ENCODE results near the gene IRAG1.

IRAG1 gene

GRCh38 chr11:10666556-10667520 is 26.7 kb downstream of the IRAG1 start:
- DNase-seq (ENCODE audit: low spot score): no peak

DNA sequence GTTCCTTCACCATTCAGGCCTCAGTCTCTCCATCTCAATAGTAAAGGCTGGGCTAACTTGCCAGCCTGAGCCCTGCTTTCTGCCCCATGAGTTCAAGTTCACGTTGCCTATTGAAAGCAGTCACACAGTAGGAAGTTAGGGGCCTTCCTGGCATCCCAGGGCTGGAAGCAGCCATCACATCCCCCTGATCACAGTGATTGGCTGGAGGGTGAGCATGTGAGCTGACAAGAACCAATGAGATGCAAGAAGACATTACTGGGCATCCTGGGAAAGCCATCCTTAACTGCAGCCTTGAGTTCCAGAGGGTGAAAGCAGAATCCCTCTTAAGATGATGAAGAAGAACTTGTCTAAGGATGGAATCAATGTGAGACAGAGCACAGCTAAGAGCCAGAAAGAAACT is 29.1 kb downstream of the IRAG1 start:
- DNase-seq (ENCODE audit: low spot score): no peak

DNA sequence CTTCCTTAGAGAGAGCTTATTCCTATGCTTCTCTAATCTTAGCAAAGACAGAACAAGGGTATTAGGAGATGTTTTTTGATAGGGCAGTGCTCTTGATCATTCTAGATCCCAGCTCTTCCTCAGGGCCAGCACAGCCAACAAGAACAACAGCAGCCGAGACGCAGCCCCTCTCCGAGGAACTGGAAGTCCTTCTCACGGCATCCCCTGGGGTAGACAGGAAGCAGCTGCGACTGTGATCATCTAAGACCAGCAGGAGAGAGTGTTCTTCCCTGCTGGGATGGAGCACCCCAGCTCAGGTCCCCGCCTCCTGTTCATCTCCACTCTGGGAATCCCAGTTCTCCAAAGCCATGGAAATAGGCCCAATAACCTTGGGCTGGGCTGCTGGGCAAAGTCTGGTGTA is 29.6 kb downstream of the IRAG1 start:
- DNase-seq (ENCODE audit: low spot score): peak; percentile 53

- no peak for DNase-seq (ENCODE audit: low spot score)
These were observed 30.2 kb downstream of the IRAG1 start for GRCh38 chr11:10663365-10663764.

DNA sequence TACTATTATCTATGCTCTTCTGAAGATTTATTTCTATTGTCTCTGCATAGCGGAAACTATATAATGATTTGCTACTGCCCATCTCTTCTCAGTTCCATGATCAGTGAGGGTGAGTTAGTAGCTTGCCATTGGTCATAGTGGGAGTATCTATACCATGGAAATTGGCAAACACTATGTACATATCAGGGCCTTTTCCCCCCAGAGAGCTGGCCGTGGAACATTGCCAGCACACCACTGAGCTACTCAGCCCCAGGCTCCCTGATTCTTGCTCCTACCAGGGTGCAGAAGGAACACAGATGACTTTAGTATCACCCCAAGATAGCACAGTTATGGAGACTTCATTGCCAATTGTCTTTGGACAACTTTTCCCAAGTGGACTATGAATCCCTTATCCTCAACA is 33.2 kb downstream of the IRAG1 start:
- DNase-seq (ENCODE audit: low spot score): no peak

- DNase-seq (ENCODE audit: low spot score): peak; percentile 92
These were observed 34.0 kb downstream of the IRAG1 start for GRCh38 chr11:10659339-10660216.

DNA sequence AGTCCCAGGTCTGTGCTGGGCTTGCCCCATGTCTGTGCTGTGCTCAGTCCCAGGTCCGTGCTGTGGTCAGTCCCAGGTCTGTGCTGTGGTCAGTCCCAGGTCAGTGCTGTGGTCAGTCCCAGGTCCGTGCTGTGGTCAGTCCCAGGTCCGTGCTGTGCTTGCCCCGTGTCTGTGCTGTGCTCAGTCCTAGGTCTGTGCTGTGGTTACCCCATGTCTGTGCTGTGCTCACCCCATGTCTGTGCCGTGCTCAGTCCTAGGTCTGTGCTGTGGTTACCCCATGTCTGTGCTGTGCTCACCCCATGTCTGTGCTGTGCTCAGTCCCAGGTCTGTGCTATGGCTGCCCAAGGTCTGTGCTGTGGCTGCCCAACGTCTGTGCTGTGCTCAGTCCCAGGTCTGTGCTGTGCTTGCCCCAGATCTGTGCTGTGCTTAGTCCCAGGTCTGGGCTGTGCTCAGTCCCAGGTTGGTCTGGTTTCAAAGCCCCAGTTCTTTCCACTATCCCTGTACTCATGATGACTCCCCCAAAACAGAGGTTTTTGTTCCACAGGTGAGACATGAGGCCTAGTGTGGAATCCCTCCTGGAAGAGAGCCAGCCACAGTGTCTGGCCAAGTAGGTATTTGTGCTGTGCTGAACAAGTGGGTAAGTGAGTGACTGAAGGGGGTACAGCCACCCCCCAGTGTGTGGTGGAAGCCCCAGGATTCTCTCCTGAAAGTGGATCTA is 34.8 kb downstream of the IRAG1 start:
- no peak for DNase-seq (ENCODE audit: low spot score)

GRCh38 chr11:10657308-10658271 is 36.0 kb downstream of the IRAG1 start:
- peak; percentile 50 for DNase-seq (ENCODE audit: low spot score)

DNA sequence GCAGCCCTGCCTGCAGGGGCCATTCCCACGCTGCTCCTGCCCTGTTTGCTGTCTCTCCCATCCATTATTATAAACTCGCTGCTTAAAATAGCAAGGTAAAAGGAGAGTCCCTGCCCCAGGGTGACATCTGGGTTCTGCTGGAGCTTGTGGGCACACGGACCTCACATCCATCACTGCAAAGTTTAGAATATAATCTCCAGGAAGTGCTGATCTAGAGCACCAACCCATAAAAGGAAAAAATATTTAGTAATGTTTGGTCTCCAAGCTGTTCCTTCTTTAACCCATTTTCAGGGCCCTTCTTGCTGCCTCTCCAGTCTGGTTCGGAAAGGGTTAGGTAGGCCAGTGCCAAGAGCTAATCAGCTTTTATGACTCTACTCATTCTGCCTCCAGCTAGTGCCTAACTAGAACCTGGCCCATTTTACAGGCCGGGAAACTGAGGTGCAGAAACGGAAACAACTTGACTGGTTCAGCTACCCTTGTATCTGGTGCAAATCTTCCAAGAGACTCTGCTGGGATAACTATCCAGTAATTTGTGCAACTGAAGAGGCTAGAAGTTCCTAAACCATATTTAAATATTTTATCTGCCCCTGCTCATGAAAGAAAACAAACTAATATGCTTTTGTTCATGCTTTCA is 37.5 kb downstream of the IRAG1 start:
- no peak for DNase-seq (ENCODE audit: low spot score)

- no peak for DNase-seq (ENCODE audit: low spot score)
These were observed 38.3 kb downstream of the IRAG1 start for GRCh38 chr11:10655227-10655626.

GRCh38 chr11:10654811-10655150 is 38.8 kb downstream of the IRAG1 start:
- DNase-seq (ENCODE audit: low spot score): no peak

GRCh38 chr11:10653946-10654810 is 39.4 kb downstream of the IRAG1 start:
- peak; percentile 63 for DNase-seq (ENCODE audit: low spot score)

DNA sequence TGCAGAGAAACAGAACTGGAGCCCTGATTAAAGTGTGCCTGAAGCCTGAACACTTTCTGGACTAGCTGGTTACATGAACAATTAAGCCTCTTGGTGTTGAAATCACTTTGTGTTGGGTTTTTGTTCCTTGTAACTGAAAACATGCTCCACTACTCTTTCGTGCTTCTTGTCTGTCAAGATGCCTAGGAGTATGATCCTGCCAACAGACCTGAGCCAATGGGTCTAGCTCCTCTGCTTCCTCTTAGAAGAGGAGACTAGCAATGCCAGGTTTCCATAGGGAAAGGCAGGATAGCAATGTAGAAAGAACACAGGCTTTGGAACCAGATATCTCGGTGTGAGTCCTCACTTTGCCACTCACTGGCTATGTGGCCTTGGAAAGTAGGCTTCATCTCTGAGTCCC is 40.3 kb downstream of the IRAG1 start:
- DNase-seq (ENCODE audit: low spot score): no peak

DNA sequence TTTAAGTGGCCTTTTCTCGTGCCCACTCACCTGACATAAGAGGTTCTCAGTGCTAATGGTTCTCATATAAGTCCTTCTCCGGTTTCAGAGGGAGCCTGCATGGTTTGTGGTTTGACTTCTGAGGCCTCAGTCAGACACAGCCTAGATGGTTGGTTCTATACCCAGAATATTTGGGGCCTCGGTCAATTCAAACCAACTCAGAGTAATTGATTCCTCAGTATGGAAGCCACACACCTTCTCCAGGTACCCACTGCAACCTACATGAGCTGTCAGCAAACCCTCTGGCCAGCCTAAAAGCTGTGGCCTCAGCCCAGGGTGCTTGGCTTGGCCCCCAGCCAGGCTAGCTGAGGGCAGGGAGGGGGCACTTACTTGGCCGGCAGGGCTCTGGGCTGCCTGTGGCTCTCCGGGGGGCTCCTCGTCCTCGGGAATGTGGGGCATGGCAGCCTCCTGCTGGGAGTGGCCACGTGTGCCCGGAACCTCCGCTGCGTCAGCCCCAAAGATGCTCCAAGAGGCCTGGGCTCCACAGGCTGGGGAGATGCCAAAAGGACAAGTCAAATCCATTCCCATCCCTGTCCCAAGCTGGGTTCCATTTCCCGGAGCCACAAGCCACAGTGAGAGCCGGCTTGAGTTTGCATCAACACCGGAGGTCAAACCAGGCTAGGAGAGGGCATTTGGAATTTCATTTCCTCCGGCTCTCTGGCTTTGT is 41.7 kb downstream of the IRAG1 start:
- DNase-seq (ENCODE audit: low spot score): no peak

DNA sequence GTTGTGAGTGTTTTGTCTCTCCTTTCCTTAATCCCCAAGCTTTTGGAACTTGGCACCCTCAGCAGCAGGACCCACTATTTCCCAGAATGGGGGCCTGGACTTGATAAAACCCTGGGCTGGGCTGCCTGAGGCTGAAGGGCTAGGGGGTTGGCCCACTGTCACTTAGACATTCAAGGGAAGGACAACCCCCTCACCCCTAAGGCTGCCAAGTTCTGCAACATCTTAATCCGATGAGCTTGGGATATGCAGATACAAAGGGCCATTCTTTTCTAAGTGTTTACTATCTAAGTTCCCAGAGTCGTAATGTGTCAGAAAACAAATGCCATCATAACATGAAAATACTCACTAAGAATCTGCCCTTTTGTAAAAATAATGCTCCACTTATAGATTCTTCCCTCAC is 42.9 kb downstream of the IRAG1 start:
- no peak for DNase-seq (ENCODE audit: low spot score)

DNA sequence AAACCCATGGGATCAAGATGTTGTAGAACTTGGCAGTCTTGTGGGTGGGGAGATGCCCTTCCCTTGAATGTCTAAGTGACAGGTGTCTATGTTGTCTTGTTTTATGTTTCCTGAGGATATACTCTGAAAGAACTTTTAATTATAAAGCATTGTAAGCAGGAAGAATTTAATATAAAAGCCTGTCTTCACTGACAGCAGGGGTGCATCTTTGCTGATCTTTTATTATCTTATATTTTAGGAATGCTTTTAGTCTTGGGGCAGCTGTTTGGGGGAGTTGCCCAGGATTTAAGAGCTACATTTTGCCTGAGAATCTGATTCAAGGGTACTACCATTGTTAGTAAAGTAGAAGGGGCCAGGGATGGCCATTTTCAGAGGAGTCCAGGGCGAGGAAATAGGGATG is 43.4 kb downstream of the IRAG1 start:
- no peak for DNase-seq (ENCODE audit: low spot score)

DNA sequence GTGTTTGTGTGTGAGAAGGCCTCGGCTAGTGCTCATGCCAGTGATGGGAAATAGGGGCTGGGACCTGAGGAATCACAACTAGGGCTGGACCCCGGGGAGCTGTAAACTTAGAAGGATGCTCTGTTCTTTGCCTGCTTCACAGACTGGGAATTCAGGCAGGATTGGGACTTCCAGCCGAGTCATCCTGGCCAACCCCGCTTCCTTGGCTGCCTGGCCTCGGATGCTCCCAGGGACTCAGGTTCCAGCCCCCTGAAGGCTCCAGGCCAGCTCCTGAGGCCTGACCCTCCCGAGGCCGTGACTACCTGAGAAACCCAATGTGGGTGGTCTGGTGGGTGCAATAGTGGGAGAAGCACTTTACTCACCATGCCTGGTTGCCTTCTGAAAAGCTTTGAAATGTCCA is 44.7 kb downstream of the IRAG1 start:
- no peak for DNase-seq (ENCODE audit: low spot score)

GRCh38 chr11:10646681-10647355 is 46.7 kb downstream of the IRAG1 start:
- no peak for DNase-seq (ENCODE audit: low spot score)

DNA sequence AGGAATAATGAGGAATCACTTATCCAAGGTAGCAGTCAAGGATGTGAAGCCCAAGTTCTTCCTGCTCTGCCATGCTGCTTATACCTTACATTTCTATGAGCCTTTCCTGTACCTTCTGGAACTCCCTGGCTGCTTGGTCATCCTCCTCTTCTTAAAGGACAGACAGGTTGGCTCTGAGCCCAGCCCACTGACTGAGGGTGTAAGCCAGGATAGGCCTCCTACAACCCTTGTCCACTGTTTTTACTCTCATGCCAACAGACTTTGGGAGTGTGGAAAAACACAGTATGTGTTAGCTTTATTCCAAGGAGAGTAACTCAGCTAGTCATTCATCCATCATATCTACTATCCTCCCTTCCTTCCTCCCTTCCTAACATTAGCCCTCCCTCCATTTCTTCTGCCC is 47.5 kb downstream of the IRAG1 start:
- DNase-seq (ENCODE audit: low spot score): no peak

All from kidney capillary endothelial cell (primary cell).